ENCODE measurements around the gene PTMA. TPM values are rescaled to one million over a fixed set of nuclear protein-coding genes. Genes with fewer than 3 reads are reported as not detected.

Gene PTMA
- total and polyA plus RNA-seq, 4 donors = 469 to 1,226 (median 1,016) TPM

- Histone ChIP-seq H3K27me3 (ENCODE audit: control insufficient read depth, insufficient read depth, low read length) (no peaks in the 10 kb centered on the region), H3K4me1 (ENCODE audit: control insufficient read depth, insufficient read depth, low read length) (peaks cover 39% of the 10 kb centered on the region), H3K9me3 (ENCODE audit: control insufficient read depth, insufficient read depth, low read length) (no peaks in the 10 kb centered on the region), H3K27ac (ENCODE audit: low read depth, low read length) (peak overlapping the region; percentile 52), H3K4me3 (ENCODE audit: low read depth, low read length) (no peak overlapping the region), H3K36me3 (ENCODE audit: control insufficient read depth, insufficient read depth, low read length) (no peaks in the 10 kb centered on the region)
- no peak for DNase-seq (ENCODE audit: low read depth in 4 of 6, low spot score in 6 of 6)
- 80% methylated on average over 2 of the region's 6 CpGs for WGBS (ENCODE audit: insufficient coverage)
Observed at GRCh38 chr2:231673348-231673770, 35.0 kb upstream of the PTMA start.

GRCh38 chr2:231674587-231675338 lies 33.6 kb upstream of the PTMA start:
- peak overlapping the region; percentile 54 for H3K27ac ChIP-seq (ENCODE audit: low read depth, low read length)
- no peaks in the 10 kb centered on the region for H3K9me3 ChIP-seq (ENCODE audit: control insufficient read depth, insufficient read depth, low read length)
- peak in 2 of 6 donors; percentile 82 to 86 for DNase-seq (ENCODE audit: low read depth in 4 of 6, low spot score in 6 of 6)
- peaks cover 39% of the 10 kb centered on the region for H3K4me1 ChIP-seq (ENCODE audit: control insufficient read depth, insufficient read depth, low read length)
- H3K4me3 ChIP-seq (ENCODE audit: low read depth, low read length) = no peak overlapping the region
- H3K36me3 ChIP-seq (ENCODE audit: control insufficient read depth, insufficient read depth, low read length) = no peaks in the 10 kb centered on the region
- 43% methylated on average over 16 of the region's 20 CpGs for WGBS (ENCODE audit: insufficient coverage)
- no peaks in the 10 kb centered on the region for H3K27me3 ChIP-seq (ENCODE audit: control insufficient read depth, insufficient read depth, low read length)

- no peak overlapping the region for H3K27ac ChIP-seq (ENCODE audit: low read depth, low read length)
- 100% methylated on average over 2 of the region's 6 CpGs for WGBS (ENCODE audit: insufficient coverage)
Observed at GRCh38 chr2:231676243-231676642, 32.1 kb upstream of the PTMA start.

GRCh38 chr2:231677632-231678104 lies 30.7 kb upstream of the PTMA start:
- H3K4me1 ChIP-seq (ENCODE audit: control insufficient read depth, insufficient read depth, low read length) = peaks cover 47% of the 10 kb centered on the region
- H3K9me3 ChIP-seq (ENCODE audit: control insufficient read depth, insufficient read depth, low read length) = no peaks in the 10 kb centered on the region
- WGBS (ENCODE audit: insufficient coverage) = 0% methylated on average over 2 of the region's 8 CpGs
- peak in 5 of 6 donors; percentile 71 to 97 (median 87) for DNase-seq (ENCODE audit: low read depth in 4 of 6, low spot score in 6 of 6)
- no peak overlapping the region for H3K4me3 ChIP-seq (ENCODE audit: low read depth, low read length)
- no peak overlapping the region for H3K27ac ChIP-seq (ENCODE audit: low read depth, low read length)
- H3K36me3 ChIP-seq (ENCODE audit: control insufficient read depth, insufficient read depth, low read length) = no peaks in the 10 kb centered on the region
- H3K27me3 ChIP-seq (ENCODE audit: control insufficient read depth, insufficient read depth, low read length) = no peaks in the 10 kb centered on the region

More at GRCh38 chr2:231676243-231676642, 32.1 kb upstream of the PTMA start:
- Histone ChIP-seq H3K9me3 (ENCODE audit: control insufficient read depth, insufficient read depth, low read length) (no peaks in the 10 kb centered on the region), H3K4me1 (ENCODE audit: control insufficient read depth, insufficient read depth, low read length) (peaks cover 47% of the 10 kb centered on the region), H3K36me3 (ENCODE audit: control insufficient read depth, insufficient read depth, low read length) (no peaks in the 10 kb centered on the region), H3K27me3 (ENCODE audit: control insufficient read depth, insufficient read depth, low read length) (no peaks in the 10 kb centered on the region), H3K4me3 (ENCODE audit: low read depth, low read length) (no peak overlapping the region)
- peak in 1 of 6 donors; percentile 6 for DNase-seq (ENCODE audit: low read depth in 4 of 6, low spot score in 6 of 6)

- 85% methylated on average over 6 of the region's 11 CpGs for WGBS (ENCODE audit: insufficient coverage)
Observed at GRCh38 chr2:231679908-231680284, 28.4 kb upstream of the PTMA start.

GRCh38 chr2:231680285-231680991 lies 27.9 kb upstream of the PTMA start:
- Histone ChIP-seq H3K36me3 (ENCODE audit: control insufficient read depth, insufficient read depth, low read length) (no peaks in the 10 kb centered on the region), H3K27ac (ENCODE audit: low read depth, low read length) (peak overlapping the region; percentile 86), H3K9me3 (ENCODE audit: control insufficient read depth, insufficient read depth, low read length) (no peaks in the 10 kb centered on the region), H3K4me1 (ENCODE audit: control insufficient read depth, insufficient read depth, low read length) (peaks cover 51% of the 10 kb centered on the region), H3K27me3 (ENCODE audit: control insufficient read depth, insufficient read depth, low read length) (no peaks in the 10 kb centered on the region), H3K4me3 (ENCODE audit: low read depth, low read length) (peak overlapping the region; percentile 41)
- peak in 1 of 6 donors; percentile 44 for DNase-seq (ENCODE audit: low read depth in 4 of 6, low spot score in 6 of 6)
- 32% methylated on average over 38 of the region's 39 CpGs for WGBS (ENCODE audit: insufficient coverage)

More at GRCh38 chr2:231679908-231680284, 28.4 kb upstream of the PTMA start:
- no peaks in the 10 kb centered on the region for H3K36me3 ChIP-seq (ENCODE audit: control insufficient read depth, insufficient read depth, low read length)
- H3K9me3 ChIP-seq (ENCODE audit: control insufficient read depth, insufficient read depth, low read length) = no peaks in the 10 kb centered on the region
- H3K27ac ChIP-seq (ENCODE audit: low read depth, low read length) = peak overlapping the region; percentile 86
- no peak for DNase-seq (ENCODE audit: low read depth in 4 of 6, low spot score in 6 of 6)
- H3K4me1 ChIP-seq (ENCODE audit: control insufficient read depth, insufficient read depth, low read length) = peaks cover 48% of the 10 kb centered on the region
- H3K4me3 ChIP-seq (ENCODE audit: low read depth, low read length) = no peak overlapping the region
- no peaks in the 10 kb centered on the region for H3K27me3 ChIP-seq (ENCODE audit: control insufficient read depth, insufficient read depth, low read length)

- Histone ChIP-seq H3K36me3 (ENCODE audit: control insufficient read depth, insufficient read depth, low read length) (no peaks in the 10 kb centered on the region), H3K9me3 (ENCODE audit: control insufficient read depth, insufficient read depth, low read length) (no peaks in the 10 kb centered on the region), H3K4me3 (ENCODE audit: low read depth, low read length) (peak overlapping the region; percentile 45), H3K27me3 (ENCODE audit: control insufficient read depth, insufficient read depth, low read length) (no peaks in the 10 kb centered on the region), H3K4me1 (ENCODE audit: control insufficient read depth, insufficient read depth, low read length) (peaks cover 59% of the 10 kb centered on the region), H3K27ac (ENCODE audit: low read depth, low read length) (peak overlapping the region; percentile 90)
- peak in 2 of 6 donors; percentile 83 to 89 for DNase-seq (ENCODE audit: low read depth in 4 of 6, low spot score in 6 of 6)
- 8% methylated on average over 79 of the region's 79 CpGs for WGBS (ENCODE audit: insufficient coverage)
Observed at GRCh38 chr2:231680992-231681852, 27.1 kb upstream of the PTMA start.

- peak in 1 of 6 donors; percentile 41 for DNase-seq (ENCODE audit: low read depth in 4 of 6, low spot score in 6 of 6)
- no peak overlapping the region for H3K4me3 ChIP-seq (ENCODE audit: low read depth, low read length)
- 61% methylated on average over 11 of the region's 11 CpGs for WGBS (ENCODE audit: insufficient coverage)
- H3K27ac ChIP-seq (ENCODE audit: low read depth, low read length) = peak overlapping the region; percentile 11
- H3K36me3 ChIP-seq (ENCODE audit: control insufficient read depth, insufficient read depth, low read length) = no peaks in the 10 kb centered on the region
- no peaks in the 10 kb centered on the region for H3K27me3 ChIP-seq (ENCODE audit: control insufficient read depth, insufficient read depth, low read length)
- H3K4me1 ChIP-seq (ENCODE audit: control insufficient read depth, insufficient read depth, low read length) = peaks cover 74% of the 10 kb centered on the region
- no peaks in the 10 kb centered on the region for H3K9me3 ChIP-seq (ENCODE audit: control insufficient read depth, insufficient read depth, low read length)
Observed at GRCh38 chr2:231682603-231683291, 25.6 kb upstream of the PTMA start.
